Amygdala (tissue), 56 donors: ENCODE results near the gene NHLRC4.

ENCODE experiments used
- DNase-seq, 56 donors: peaks; one replicate each; lab custom pipeline; 2025; lab: John Stamatoyannopoulos, UW

NHLRC4 gene

GRCh38 chr16:529012-529575, 37.7 kb upstream of the NHLRC4 start:
- no peak for DNase-seq

GRCh38 chr16:530111-530817, 36.5 kb upstream of the NHLRC4 start:
- no peak for DNase-seq

- DNase-seq: no peak
Observed at GRCh38 chr16:531494-532125, 35.2 kb upstream of the NHLRC4 start.

GRCh38 chr16:533391-534123, 33.2 kb upstream of the NHLRC4 start:
- peak in 5 of 56 donors; percentile 8 to 50 (median 34) for DNase-seq

GRCh38 chr16:534135-534534, 32.7 kb upstream of the NHLRC4 start:
- DNase-seq: no peak

DNA sequence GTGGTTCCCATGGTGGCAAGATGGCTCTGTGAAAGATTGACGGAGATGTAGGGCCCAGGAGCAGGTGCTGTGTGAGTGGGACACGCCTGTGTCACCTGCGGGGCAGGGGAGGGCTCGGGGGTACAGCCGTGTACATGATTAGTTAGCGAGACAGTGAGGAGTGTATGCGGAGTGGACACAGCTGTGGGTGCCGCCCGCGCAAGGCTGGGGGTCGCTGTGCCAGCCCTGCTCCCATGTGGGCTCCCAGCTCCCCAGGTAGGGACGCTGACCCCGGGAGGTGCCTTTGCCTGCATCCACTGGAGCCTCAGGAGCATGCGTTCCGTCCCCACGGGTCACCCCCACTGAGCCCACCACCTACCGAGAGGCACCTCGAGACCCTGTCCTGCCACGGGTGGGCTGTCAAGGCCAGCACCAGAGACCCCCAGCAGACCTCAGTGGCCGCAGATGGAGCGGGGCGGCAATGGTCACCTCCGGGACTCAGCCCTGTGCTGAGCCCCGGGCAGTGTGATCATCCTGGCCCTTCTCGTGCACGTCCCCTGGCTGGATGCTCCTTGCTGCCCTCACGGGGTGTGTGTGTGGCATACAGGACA, 31.9 kb upstream of the NHLRC4 start:
- no peak for DNase-seq

DNA sequence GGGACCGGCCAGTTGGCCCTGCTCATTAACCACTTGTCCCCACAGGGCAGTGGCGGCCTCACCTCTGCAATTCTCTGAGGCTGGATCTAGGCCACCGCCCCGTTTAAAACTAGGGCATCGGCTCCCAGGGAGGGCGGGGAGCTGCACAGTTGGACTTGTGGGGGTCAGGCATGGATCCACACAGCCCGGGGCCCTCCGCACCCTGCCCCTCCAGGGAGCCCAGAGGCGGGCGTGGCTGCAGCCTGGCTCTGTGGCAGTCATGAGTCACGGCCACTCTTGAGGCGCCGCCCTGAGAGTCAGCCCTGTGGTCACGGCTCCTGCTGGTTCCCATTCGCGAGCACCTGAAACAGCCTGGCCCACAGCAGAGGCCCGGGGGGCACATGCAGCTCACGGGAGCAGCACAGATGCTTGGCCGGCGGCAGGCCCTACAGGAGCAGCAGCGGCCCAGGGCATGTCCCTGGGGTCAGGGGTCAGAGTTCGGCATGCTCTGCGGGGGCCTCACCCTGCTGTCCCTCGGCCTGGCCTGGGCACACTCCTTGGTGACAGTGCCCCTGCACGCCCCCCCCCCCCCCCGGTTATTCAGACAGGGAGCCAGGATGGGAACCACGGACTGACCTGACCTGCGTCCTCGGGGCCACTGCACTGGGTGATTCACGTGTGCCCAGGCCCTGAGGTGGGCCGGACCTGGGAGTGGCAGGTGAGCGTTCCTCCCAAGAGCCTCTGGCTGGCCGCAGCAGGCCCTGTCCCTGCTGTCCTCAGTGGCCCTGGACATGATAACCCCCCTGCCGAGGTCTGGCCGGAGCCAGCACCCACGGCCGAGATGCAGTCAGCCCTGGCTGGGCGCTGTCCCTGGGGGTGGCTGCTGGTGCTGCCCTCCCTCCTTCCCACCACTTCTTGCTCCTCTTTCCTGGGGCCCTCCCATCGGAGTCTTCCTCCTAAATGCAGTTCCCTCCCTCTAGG, 31.1 kb upstream of the NHLRC4 start:
- DNase-seq: no peak

DNA sequence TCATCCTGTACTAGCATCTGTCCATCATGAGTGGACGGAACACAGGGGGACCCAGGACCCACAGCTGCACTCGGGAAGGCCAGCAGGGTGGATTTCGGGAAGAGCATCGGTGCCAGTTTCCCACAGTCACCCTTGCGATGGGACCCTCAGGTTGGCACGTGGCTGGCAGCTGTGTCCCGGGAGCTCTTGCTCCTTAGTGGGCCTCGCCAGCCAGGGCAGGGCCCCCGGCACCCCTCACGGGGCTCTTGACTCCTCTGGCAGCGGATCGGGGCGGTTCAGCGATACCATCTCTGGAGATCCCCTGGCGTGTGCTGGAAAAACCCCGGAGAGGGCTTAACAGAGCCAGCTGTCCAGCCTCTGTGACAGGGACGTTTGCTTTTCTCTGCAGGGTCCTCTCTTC, 30.1 kb upstream of the NHLRC4 start:
- no peak for DNase-seq

- DNase-seq: no peak
Observed at GRCh38 chr16:537415-538335, 29.1 kb upstream of the NHLRC4 start.

- no peak for DNase-seq
Observed at GRCh38 chr16:539901-540530, 26.8 kb upstream of the NHLRC4 start.

DNA sequence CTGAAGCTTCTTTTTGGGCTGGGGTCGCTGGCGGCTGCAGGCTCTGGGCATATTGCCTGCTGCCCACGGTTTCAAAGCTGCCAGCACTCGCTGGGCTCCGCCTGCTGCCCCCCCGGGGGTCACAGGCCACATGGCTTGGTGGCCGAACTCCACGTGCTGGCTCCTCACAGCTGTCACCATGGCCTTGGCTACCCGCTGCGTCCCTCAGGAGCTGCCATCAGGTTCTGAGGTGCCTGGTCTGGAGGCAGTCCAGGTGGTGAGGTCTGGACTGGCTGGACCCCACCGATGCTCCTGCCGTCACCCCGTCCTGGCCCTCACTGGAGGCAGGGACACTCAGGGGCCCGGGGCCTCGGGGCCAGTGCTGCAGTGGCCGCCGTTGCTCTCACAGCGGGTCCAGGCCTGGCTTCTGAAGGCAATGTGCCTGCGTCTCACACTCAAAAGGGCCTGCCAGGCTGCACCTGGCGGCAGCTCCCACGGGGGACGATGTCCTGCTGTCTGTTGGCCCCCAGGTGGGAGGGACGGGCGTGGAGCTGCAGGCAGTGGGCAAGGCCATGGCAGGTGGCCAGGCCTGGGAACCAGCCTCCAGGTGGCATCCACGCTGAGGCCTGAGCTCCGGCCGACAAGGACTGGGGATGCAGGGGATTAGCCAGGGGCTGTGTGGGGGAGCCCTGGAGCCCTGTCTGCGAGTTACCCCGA, 26.0 kb upstream of the NHLRC4 start:
- no peak for DNase-seq

- DNase-seq: no peak
Observed at GRCh38 chr16:543301-544164, 23.3 kb upstream of the NHLRC4 start.

DNA sequence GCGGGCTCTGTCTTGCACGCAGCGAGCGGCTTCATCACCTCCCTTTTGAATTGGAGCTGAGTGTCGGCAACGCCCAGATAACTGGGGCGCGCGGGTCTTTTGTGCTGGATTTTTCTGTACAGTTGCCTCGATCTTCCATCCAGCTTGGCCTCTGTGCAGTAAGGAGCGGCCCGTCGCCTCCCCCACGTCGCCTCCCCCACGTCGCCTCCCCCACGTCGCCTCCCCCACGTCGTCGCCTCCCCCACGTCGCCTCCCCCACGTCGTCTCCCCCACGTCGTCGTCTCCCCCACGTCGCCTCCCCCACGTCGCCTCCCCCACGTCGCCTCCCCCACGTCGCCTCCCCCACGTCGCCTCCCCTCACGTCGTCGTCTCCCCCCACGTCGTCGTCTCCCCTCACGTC, 22.3 kb upstream of the NHLRC4 start:
- DNase-seq: no peak

GRCh38 chr16:546909-547770, 19.7 kb upstream of the NHLRC4 start:
- peak in 18 of 56 donors; percentile 5 to 60 (median 29) for DNase-seq

DNA sequence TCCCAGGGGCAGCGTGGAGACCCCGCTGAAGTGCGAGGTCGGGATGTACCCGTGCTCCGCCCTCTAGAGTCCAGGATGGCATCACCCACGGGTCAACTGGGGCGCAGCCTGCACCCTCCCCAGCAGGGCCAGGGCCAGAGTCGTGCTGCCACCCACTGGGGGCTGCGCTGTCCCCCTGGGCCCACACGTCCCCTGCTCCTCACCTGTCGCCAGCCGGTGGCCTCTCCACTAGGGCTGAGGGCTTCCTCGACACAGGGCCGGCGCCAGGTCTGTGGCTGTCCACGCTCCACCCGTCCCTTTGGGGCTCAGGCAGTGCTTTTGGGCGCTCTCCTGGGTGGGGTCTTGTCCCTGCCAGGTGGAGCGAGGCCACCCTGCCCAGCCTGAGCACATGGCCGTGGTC, 18.2 kb upstream of the NHLRC4 start:
- no peak for DNase-seq
